Liver (tissue), 9 donors: ENCODE data around the gene DCAF16. TPM values are rescaled to one million over a fixed set of nuclear protein-coding genes. Genes with fewer than 3 reads are reported as not detected.

Experiments used
- DNase-seq: peaks from one replicate; pipeline ENCODE4 v3.0.0-alpha.2; 2017; ENCODE audit warnings: low spot score
- H3K27ac ChIP-seq, 2 donors: one replicate each; pipeline ENCODE4 v1.7.0; 2013; ENCODE audit warnings: inconsistent platforms in 2 of 2, low read length in 2 of 2, control low read depth in 1 of 2, low read depth in 1 of 2, mild to moderate bottlenecking in 1 of 2
- H3K27me3 ChIP-seq, 4 donors: one replicate each; pipeline versions ENCODE4 v1.6.1 to v1.7.0; 2013; ENCODE audit warnings: low read length in 3 of 4, inconsistent platforms in 1 of 4, mild to moderate bottlenecking in 1 of 4, moderate library complexity in 1 of 4; ENCODE audit not compliant: control insufficient read depth in 4 of 4, insufficient read depth in 4 of 4
- H3K36me3 ChIP-seq, 4 donors: one replicate each; pipeline versions ENCODE4 v1.6.1 to v1.7.0; 2013; ENCODE audit warnings: low read length in 3 of 4, mild to moderate bottlenecking in 3 of 4, low read depth in 1 of 4, moderate library complexity in 1 of 4; ENCODE audit not compliant: control insufficient read depth in 4 of 4, insufficient read depth in 3 of 4
- H3K4me1 ChIP-seq, 4 donors: one replicate each; pipeline versions ENCODE4 v1.6.1 to v1.7.0; 2013; ENCODE audit warnings: low read length in 3 of 4, mild to moderate bottlenecking in 3 of 4, moderate library complexity in 1 of 4; ENCODE audit not compliant: control insufficient read depth in 4 of 4, insufficient read depth in 4 of 4
- H3K4me3 ChIP-seq, 3 donors: one replicate each; pipeline versions ENCODE4 v1.6.1 to v1.7.0; 2013; ENCODE audit warnings: low read length in 3 of 3, control low read depth in 1 of 3, low read depth in 1 of 3, mild to moderate bottlenecking in 1 of 3
- H3K9ac ChIP-seq, 2 donors: one replicate each; pipeline ENCODE4 v1.7.0; 2013; ENCODE audit warnings: low read length in 2 of 2, mild to moderate bottlenecking in 2 of 2, moderate library complexity in 2 of 2, control low read depth in 1 of 2, low read depth in 1 of 2
- H3K9me3 ChIP-seq, 4 donors: one replicate each; pipeline versions ENCODE4 v1.6.1 to v1.7.0; 2013; ENCODE audit warnings: low read length in 3 of 4; ENCODE audit not compliant: control insufficient read depth in 4 of 4
- EGR1 ChIP-seq, 2 donors: IDR thresholded peaks; 2 replicates each; pipeline ENCODE4 v1.6.1; 2016 to 2018; ENCODE audit warnings: antibody characterized with exemption in 2 of 2, low read depth in 2 of 2
- FOXA1 ChIP-seq: IDR thresholded peaks from 2 replicates; pipeline ENCODE4 v1.6.1; 2016; ENCODE audit warnings: antibody characterized with exemption
- FOXA2 ChIP-seq: IDR thresholded peaks from 2 replicates; pipeline ENCODE4 v1.6.1; 2016; ENCODE audit warnings: antibody characterized with exemption
- GABPA ChIP-seq, 2 donors: IDR thresholded peaks in 1 of 2; conservative IDR thresholded peaks in 1 of 2; 2 replicates each; pipeline ENCODE4 v1.6.1; 2016; ENCODE audit warnings: antibody characterized with exemption in 2 of 2, mild to moderate bottlenecking in 1 of 2, moderate library complexity in 1 of 2
- HNF4A ChIP-seq, 2 donors: conservative IDR thresholded peaks; 2 replicates each; pipeline ENCODE4 v1.6.1; 2016; ENCODE audit warnings: antibody characterized with exemption in 2 of 2, mild to moderate bottlenecking in 2 of 2
- HNF4G ChIP-seq: IDR thresholded peaks from 2 replicates; pipeline ENCODE4 v1.6.1; 2016; ENCODE audit warnings: antibody characterized with exemption
- JUND ChIP-seq, 2 donors: IDR thresholded peaks; 2 replicates each; pipeline ENCODE4 v1.6.1; 2016; ENCODE audit warnings: antibody characterized with exemption in 2 of 2
- NR2F2 ChIP-seq: IDR thresholded peaks from 2 replicates; pipeline ENCODE4 v1.6.1; 2016; ENCODE audit warnings: antibody characterized with exemption
- RAD21 ChIP-seq, 2 donors: IDR thresholded peaks; 2 replicates each; pipeline ENCODE4 v1.6.1; 2016; ENCODE audit warnings: antibody characterized with exemption in 2 of 2, mild to moderate bottlenecking in 2 of 2
- RXRA ChIP-seq, 2 donors: IDR thresholded peaks; 2 replicates each; pipeline ENCODE4 v1.6.1; 2017 to 2018; ENCODE audit warnings: antibody characterized with exemption in 2 of 2, mild to moderate bottlenecking in 1 of 2
- SP1 ChIP-seq: IDR thresholded peaks from 2 replicates; pipeline ENCODE4 v1.6.1; 2018; ENCODE audit warnings: antibody characterized with exemption, mild to moderate bottlenecking
- YY1 ChIP-seq: IDR thresholded peaks from 2 replicates; pipeline ENCODE4 v1.6.1; 2016; ENCODE audit warnings: antibody characterized with exemption, mild to moderate bottlenecking
- WGBS: extraction: QIAGEN DNeasy Blood & Tissue Kit; methylation state at CpG from one replicate; pipeline ENCODE4 v1.1.7; 2013; 5-methylcytosine and 5-hydroxymethylcytosine counted together
- polyA plus RNA-seq, 2 donors: library from polyadenylated mRNA; stranded (reverse) in 1 of 2; unstranded in 1 of 2; fragments of 200-250 nt in 1 of 2; fragments of >200 nt in 1 of 2; fragmentation: Nextera tagmentation in 1 of 2; extraction: Ambion mirVana in 1 of 2; gene quantifications; one replicate each; pipeline versions ENCODE4 v1.2.1 to v1.2.3, GENCODE V29; 2013 to 2015
- total RNA-seq, 2 donors: library from RNA; depleted of rRNA; stranded (reverse); fragments of >200 nt; gene quantifications; one replicate each; pipeline ENCODE4 v1.2.3, GENCODE V29; 2014
- TF ChIP-seq, protein P1 (sequence below): IDR thresholded peaks from 2 replicates; pipeline ENCODE4 v1.6.1; 2016; ENCODE audit warnings: antibody characterized with exemption
- TF ChIP-seq, protein P2 (sequence below): fragments of 150-350 bp; IDR thresholded peaks from 2 replicates; pipeline ENCODE4 v1.5.1; 2017; ENCODE audit warnings: improper control_type of control experiment, low read depth, low read length; ENCODE audit not compliant: missing input control
- TF ChIP-seq, protein P3 (sequence below): IDR thresholded peaks from 2 replicates; pipeline ENCODE4 v1.6.1; 2016; ENCODE audit warnings: antibody characterized with exemption, mild to moderate bottlenecking
- TF ChIP-seq, protein P4 (sequence below): IDR thresholded peaks from 2 replicates; pipeline ENCODE4 v1.6.1; 2016; ENCODE audit warnings: antibody characterized with exemption
- TF ChIP-seq, protein P5 (sequence below): IDR thresholded peaks from 2 replicates; pipeline ENCODE4 v1.6.1; 2016; ENCODE audit warnings: antibody characterized with exemption
- donor health status: healthy.
- donor health status: healthy.
- donor health status: healthy.
- donor health status: healthy.
- donor health status: healthy.

DCAF16 gene
- total and polyA plus RNA-seq, 4 donors, result 1.6 to 13.4 (median 5.0) TPM

DNA sequence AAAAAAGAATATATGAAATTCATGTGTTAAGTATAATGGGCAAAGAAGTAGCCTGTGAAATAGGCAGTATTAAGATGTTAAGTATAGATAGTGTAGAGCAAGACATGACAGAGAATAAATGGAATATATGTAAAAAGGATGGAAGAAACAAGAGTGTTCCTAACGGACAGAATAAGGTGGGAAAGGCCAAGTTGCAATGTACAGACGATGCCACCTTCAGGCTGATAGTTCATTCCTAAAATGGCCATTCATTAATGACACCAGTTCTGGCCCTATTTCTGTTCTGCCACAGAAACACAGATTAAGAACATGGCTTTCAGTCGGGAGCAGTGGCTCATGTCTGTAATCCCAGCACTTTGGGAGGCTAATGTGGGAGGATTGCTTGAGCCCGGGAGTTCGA is 24.7 kb downstream of the DCAF16 start:
- DNase-seq, result no peak
- no peaks in the 10 kb centered on the region for H3K9me3 ChIP-seq
- H3K4me1 ChIP-seq, result peaks cover 8 to 14% (median 11%) of the 10 kb centered on the region in 4 donors
- no peak overlapping the region for H3K4me3 ChIP-seq
- no peaks in the 10 kb centered on the region for H3K36me3 ChIP-seq
- no peak overlapping the region for H3K9ac ChIP-seq
- 86% methylated on average over 5 of the region's 5 CpGs for WGBS
- H3K27me3 ChIP-seq, result peaks cover 0 to 9% (median 3%) of the 10 kb centered on the region in 4 donors
- no peak overlapping the region for H3K27ac ChIP-seq
- TF ChIP-seq RAD21 (IDR thresholded peaks at IDR 0.05) (no peak), SP1 (no peak), GABPA (IDR thresholded peaks at IDR 0.05 in 1 of 2, conservative IDR thresholded peaks at IDR 0.05 in 1 of 2) (no peak)
- TF ChIP-seq, protein P1, sequence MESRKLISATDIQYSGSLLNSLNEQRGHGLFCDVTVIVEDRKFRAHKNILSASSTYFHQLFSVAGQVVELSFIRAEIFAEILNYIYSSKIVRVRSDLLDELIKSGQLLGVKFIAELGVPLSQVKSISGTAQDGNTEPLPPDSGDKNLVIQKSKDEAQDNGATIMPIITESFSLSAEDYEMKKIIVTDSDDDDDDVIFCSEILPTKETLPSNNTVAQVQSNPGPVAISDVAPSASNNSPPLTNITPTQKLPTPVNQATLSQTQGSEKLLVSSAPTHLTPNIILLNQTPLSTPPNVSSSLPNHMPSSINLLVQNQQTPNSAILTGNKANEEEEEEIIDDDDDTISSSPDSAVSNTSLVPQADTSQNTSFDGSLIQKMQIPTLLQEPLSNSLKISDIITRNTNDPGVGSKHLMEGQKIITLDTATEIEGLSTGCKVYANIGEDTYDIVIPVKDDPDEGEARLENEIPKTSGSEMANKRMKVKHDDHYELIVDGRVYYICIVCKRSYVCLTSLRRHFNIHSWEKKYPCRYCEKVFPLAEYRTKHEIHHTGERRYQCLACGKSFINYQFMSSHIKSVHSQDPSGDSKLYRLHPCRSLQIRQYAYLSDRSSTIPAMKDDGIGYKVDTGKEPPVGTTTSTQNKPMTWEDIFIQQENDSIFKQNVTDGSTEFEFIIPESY, result no peak
- TF ChIP-seq, protein P2, sequence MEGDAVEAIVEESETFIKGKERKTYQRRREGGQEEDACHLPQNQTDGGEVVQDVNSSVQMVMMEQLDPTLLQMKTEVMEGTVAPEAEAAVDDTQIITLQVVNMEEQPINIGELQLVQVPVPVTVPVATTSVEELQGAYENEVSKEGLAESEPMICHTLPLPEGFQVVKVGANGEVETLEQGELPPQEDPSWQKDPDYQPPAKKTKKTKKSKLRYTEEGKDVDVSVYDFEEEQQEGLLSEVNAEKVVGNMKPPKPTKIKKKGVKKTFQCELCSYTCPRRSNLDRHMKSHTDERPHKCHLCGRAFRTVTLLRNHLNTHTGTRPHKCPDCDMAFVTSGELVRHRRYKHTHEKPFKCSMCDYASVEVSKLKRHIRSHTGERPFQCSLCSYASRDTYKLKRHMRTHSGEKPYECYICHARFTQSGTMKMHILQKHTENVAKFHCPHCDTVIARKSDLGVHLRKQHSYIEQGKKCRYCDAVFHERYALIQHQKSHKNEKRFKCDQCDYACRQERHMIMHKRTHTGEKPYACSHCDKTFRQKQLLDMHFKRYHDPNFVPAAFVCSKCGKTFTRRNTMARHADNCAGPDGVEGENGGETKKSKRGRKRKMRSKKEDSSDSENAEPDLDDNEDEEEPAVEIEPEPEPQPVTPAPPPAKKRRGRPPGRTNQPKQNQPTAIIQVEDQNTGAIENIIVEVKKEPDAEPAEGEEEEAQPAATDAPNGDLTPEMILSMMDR, result no peak
- TF ChIP-seq, protein P3, sequence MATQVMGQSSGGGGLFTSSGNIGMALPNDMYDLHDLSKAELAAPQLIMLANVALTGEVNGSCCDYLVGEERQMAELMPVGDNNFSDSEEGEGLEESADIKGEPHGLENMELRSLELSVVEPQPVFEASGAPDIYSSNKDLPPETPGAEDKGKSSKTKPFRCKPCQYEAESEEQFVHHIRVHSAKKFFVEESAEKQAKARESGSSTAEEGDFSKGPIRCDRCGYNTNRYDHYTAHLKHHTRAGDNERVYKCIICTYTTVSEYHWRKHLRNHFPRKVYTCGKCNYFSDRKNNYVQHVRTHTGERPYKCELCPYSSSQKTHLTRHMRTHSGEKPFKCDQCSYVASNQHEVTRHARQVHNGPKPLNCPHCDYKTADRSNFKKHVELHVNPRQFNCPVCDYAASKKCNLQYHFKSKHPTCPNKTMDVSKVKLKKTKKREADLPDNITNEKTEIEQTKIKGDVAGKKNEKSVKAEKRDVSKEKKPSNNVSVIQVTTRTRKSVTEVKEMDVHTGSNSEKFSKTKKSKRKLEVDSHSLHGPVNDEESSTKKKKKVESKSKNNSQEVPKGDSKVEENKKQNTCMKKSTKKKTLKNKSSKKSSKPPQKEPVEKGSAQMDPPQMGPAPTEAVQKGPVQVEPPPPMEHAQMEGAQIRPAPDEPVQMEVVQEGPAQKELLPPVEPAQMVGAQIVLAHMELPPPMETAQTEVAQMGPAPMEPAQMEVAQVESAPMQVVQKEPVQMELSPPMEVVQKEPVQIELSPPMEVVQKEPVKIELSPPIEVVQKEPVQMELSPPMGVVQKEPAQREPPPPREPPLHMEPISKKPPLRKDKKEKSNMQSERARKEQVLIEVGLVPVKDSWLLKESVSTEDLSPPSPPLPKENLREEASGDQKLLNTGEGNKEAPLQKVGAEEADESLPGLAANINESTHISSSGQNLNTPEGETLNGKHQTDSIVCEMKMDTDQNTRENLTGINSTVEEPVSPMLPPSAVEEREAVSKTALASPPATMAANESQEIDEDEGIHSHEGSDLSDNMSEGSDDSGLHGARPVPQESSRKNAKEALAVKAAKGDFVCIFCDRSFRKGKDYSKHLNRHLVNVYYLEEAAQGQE, result no peak

DNA sequence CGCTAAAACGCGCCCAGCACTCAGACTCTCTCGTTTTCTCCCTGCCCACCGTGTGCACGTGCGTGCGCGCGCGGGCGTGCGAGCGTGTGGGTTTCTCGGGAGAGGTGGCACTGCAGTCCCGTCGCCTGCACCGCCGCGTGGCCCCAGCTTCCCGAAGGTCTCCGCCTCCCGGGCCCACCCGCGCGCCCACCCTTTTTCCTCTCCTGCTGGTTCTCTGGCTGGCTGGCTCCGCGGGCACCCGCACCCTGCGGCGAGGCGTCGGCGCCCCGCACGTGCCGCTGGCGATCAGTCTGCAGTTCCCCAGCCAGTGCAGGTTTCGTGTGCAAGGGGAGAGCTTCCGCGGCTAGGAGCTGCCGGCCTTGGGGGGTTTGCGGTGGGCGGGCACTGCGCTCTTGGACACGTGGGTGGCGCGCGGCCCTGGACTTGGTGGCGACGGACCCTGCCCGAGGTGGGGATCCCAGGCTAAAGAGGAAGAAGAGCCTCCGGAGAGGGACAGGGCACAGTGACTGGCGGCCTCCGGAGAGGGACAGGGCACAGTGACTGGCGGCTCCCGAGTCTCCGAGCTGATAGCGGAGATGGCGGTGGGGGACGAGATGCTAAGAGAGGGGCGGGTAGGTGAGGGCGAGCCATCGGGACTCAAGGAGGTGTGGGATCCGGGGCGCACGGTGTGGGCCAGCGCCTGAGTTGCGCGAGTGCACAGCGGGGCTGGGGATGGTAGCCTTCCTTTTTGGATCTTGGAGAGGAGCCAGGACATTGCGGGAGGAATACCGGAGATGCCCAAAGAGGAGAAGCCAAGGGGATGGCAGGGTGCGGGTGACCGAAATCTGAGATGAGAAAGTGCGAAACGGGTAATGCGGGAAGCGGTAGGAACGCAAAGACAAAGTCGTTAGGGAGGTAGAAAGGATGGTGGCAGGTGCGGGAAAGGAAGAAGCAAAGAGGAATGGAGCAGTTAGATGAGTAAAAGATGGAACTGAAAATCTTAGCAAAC is 29.0 kb downstream of the DCAF16 start, which contains the start of gene FAM184B:
TSS of gene FAM184B (minus strand) at position 322 of the 988 bp plus-strand sequence. CDS start 322 bp downstream, outside the sequence.
- H3K4me3 ChIP-seq, result peak within 1 kb of the TSS in 2 of 3 donors; percentile 35 to 48
- DNase-seq, result no peak
- no peak within 1 kb of the TSS for H3K27ac ChIP-seq
- H3K4me1 ChIP-seq, result peaks cover 10 to 20% (median 16%) of the 10 kb centered on the region in 4 donors
- no peaks in the 10 kb centered on the region for H3K9me3 ChIP-seq
- no peak within 1 kb of the TSS for H3K9ac ChIP-seq
- 4% methylated on average over 82 of the region's 82 CpGs for WGBS
- no peaks in the 10 kb centered on the region for H3K36me3 ChIP-seq
- TF ChIP-seq YY1 (no peak), NR2F2 (no peak), RAD21 (IDR thresholded peaks at IDR 0.05) (no peak), SP1 (no peak), GABPA (IDR thresholded peaks at IDR 0.05 in 1 of 2, conservative IDR thresholded peaks at IDR 0.05 in 1 of 2) (no peak), HNF4G (no peak), FOXA1 (no peak), FOXA2 (no peak), EGR1 (IDR thresholded peaks at IDR 0.05; ENCODE audit: low read depth in 2 of 2) (no peak), HNF4A (conservative IDR thresholded peaks at IDR 0.05) (no peak), JUND (IDR thresholded peaks at IDR 0.05) (no peak), RXRA (IDR thresholded peaks at IDR 0.05) (no peak)
- TF ChIP-seq, protein P2, result no peak
- TF ChIP-seq, protein P4, sequence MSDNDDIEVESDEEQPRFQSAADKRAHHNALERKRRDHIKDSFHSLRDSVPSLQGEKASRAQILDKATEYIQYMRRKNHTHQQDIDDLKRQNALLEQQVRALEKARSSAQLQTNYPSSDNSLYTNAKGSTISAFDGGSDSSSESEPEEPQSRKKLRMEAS, result no peak
- TF ChIP-seq, protein P5, sequence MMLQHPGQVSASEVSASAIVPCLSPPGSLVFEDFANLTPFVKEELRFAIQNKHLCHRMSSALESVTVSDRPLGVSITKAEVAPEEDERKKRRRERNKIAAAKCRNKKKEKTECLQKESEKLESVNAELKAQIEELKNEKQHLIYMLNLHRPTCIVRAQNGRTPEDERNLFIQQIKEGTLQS, result no peak
- TF ChIP-seq, protein P1, result no peak
- H3K27me3 ChIP-seq, result peaks cover 0 to 20% (median 6%) of the 10 kb centered on the region in 4 donors
